HepG2 (cell line): ENCODE results near the gene UBE3D. TPM values are rescaled to one million over a fixed set of nuclear protein-coding genes. Genes with fewer than 3 reads are reported as not detected.

ENCODE experiments used
- ATAC-seq: fragments of 200-7000 bp; cut with Tn5 transposase; 3 replicates; pipeline ENCODE4 v1.9.1; 2020; ENCODE audit warnings: mild to moderate bottlenecking, moderate library complexity
- BruUV-seq: library from RNA; stranded (reverse); fragments of 400-500 nt; replicated peaks from 2 replicates; lab custom pipeline; 2021; lab: Mats Ljungman, UMichigan
- CTCF ChIA-PET: fragments of 300-600 bp; formaldehyde crosslinking; extraction: SDS; loops from one replicate; lab custom pipeline; 2021; ENCODE audit warnings: low total read pairs, inconsistent platforms, low intra/inter-chr PET ratio; lab: Yijun Ruan, JAX
- POLR2A ChIA-PET: fragments of 350-600 bp; sonication (Branson Sonifier 250); formaldehyde crosslinking; loops from one replicate; lab custom pipeline; 2020; ENCODE audit warnings: antibody characterized with exemption, inconsistent platforms; lab: Yijun Ruan, JAX
- DNase-seq: peaks from one replicate; pipeline ENCODE4 v3.0.0-alpha.2; 2015; ENCODE audit warnings: low spot score
- FAIRE-seq: peaks from 3 replicates; lab custom pipeline; 2011; peaks lifted over from hg19 to GRCh38; lab: Jason Lieb, UNC
- H2AFZ ChIP-seq: one replicate; pipeline ENCODE4 v1.6.1; 2011; ENCODE audit warnings: low read length, inconsistent platforms
- H3K27ac ChIP-seq: fragments of 300-600 bp; 3 replicates; pipeline ENCODE4 v1.8.0; 2011; ENCODE audit warnings: mixed run types, mild to moderate bottlenecking, mixed read lengths, low read length, inconsistent platforms; ENCODE audit not compliant: insufficient read depth; ENCODE audit errors: extremely low read length
- H3K27me3 ChIP-seq, 2 experiments: fragments of 200-600 bp in 1 of 2; 2 replicates in 1 of 2; 3 replicates in 1 of 2; pipeline versions ENCODE4 v1.6.0 to v1.8.0; 2011; ENCODE audit warnings: low read length in 2 of 2, mild to moderate bottlenecking in 2 of 2, moderate library complexity in 2 of 2, inconsistent platforms in 1 of 2; ENCODE audit not compliant: insufficient read depth in 2 of 2, control insufficient read depth in 1 of 2
- H3K36me3 ChIP-seq, 2 experiments: fragments of 200-600 bp in 1 of 2; replicated peaks in 1 of 2; 2 replicates in 1 of 2; 3 replicates in 1 of 2; pipeline versions ENCODE4 v1.5.1 to v1.8.0; 2011; ENCODE audit warnings: low read length in 2 of 2, inconsistent platforms in 1 of 2; ENCODE audit not compliant: insufficient read depth in 2 of 2, control insufficient read depth in 1 of 2
- H3K4me1 ChIP-seq: 2 replicates; pipeline ENCODE4 v1.5.1; 2012; ENCODE audit warnings: low read length, inconsistent platforms; ENCODE audit not compliant: insufficient read depth
- H3K4me2 ChIP-seq: 2 replicates; pipeline ENCODE4 v1.6.0; 2011; ENCODE audit warnings: low read depth, low read length, inconsistent platforms
- H3K4me3 ChIP-seq, 3 experiments: fragments of 200-600 bp in 1 of 3; sonication (generic), shearing (Covaris generic) in 1 of 3; replicated peaks in 1 of 3; 2 replicates each; pipeline ENCODE4 v1.5.1; 2011 to 2016; ENCODE audit warnings: low read length in 3 of 3, inconsistent platforms in 2 of 3, low read depth in 2 of 3, mild to moderate bottlenecking in 2 of 3, control low read depth in 1 of 3, mixed read lengths in 1 of 3; ENCODE audit not compliant: insufficient read depth in 1 of 3
- H3K79me2 ChIP-seq: one replicate; pipeline ENCODE4 v1.6.1; 2011; ENCODE audit warnings: low read length, inconsistent platforms; ENCODE audit not compliant: insufficient read depth
- H3K9ac ChIP-seq: 2 replicates; pipeline ENCODE4 v1.6.0; 2011; ENCODE audit warnings: mild to moderate bottlenecking, low read depth, low read length, inconsistent platforms; ENCODE audit not compliant: insufficient read depth
- H3K9me3 ChIP-seq: 2 replicates; pipeline ENCODE4 v1.5.1; 2012; ENCODE audit warnings: mild to moderate bottlenecking, low read length
- H4K20me1 ChIP-seq: 2 replicates; pipeline ENCODE4 v1.6.0; 2011; ENCODE audit warnings: inconsistent platforms, mild to moderate bottlenecking, low read length, moderate library complexity; ENCODE audit not compliant: insufficient read depth
- DMAP1 ChIP-seq: IDR thresholded peaks from 2 replicates; pipeline ENCODE4 v1.6.1; 2016
- GFI1 ChIP-seq: sonication (generic); formaldehyde crosslinking; IDR thresholded peaks from 2 replicates; pipeline ENCODE4 v1.5.0; 2020; ENCODE audit warnings: missing genetic modification reagents, mild to moderate bottlenecking, borderline replicate concordance
- KLF6 ChIP-seq: IDR thresholded peaks from 2 replicates; pipeline ENCODE4 v1.8.0; 2016; ENCODE audit warnings: missing biosample characterization, missing genetic modification reagents
- LCORL ChIP-seq, 2 experiments: fragments of 450-650 bp in 1 of 2; sonication (generic) in 1 of 2; formaldehyde crosslinking in 1 of 2; IDR thresholded peaks; 2 replicates each; pipeline versions ENCODE4 v1.5.0 to v1.6.1; 2017 to 2020; ENCODE audit warnings: antibody characterized with exemption in 1 of 2, missing genetic modification reagents in 1 of 2
- MAFF ChIP-seq: IDR thresholded peaks from 2 replicates; pipeline ENCODE4 v1.6.1; 2011; ENCODE audit warnings: low read depth, low read length, improper control_type of control experiment
- MAFK ChIP-seq, 2 experiments: IDR thresholded peaks in 1 of 2; conservative IDR thresholded peaks in 1 of 2; 2 replicates each; pipeline ENCODE4 v1.6.1; 2011; ENCODE audit warnings: improper control_type of control experiment in 2 of 2, low read length in 2 of 2
- MBD4 ChIP-seq: IDR thresholded peaks from 2 replicates; pipeline ENCODE4 v1.6.1; 2012; ENCODE audit warnings: low read length, inconsistent platforms, borderline replicate concordance
- TGIF2 ChIP-seq: IDR thresholded peaks from 2 replicates; pipeline ENCODE4 v1.6.1; 2016; ENCODE audit warnings: control low read depth, missing compliant biosample characterization
- ZFP36 ChIP-seq: fragments of 150-350 bp; IDR thresholded peaks from 2 replicates; pipeline ENCODE4 v1.6.1; 2018; ENCODE audit warnings: borderline replicate concordance, low read length, low read depth; ENCODE audit not compliant: partially characterized antibody
- ZNF264 ChIP-seq: sonication (generic); formaldehyde crosslinking; IDR thresholded peaks from 2 replicates; pipeline ENCODE4 v1.4.0; 2020; ENCODE audit warnings: missing genetic modification reagents
- ZNF503 ChIP-seq: sonication (generic); formaldehyde crosslinking; IDR thresholded peaks from 2 replicates; pipeline ENCODE4 v1.4.0; 2020; ENCODE audit warnings: missing genetic modification reagents
- ZSCAN5A ChIP-seq: sonication (generic); formaldehyde crosslinking; IDR thresholded peaks from 2 replicates; pipeline ENCODE4 v1.8.0; 2022; ENCODE audit warnings: mild to moderate bottlenecking, missing genetic modification reagents, borderline replicate concordance
- WGBS: methylation state at CpG from one replicate; pipeline ENCODE4 v1.1.6; 2017; ENCODE audit warnings: low lambda C conversion rate; 5-methylcytosine and 5-hydroxymethylcytosine counted together
- in situ Hi-C: cut with HindIII; loops from 2 replicates; pipeline ENCODE4 v1.10.0; 2017; ENCODE audit warnings: low pct_unique_long_range_greater_than_20kb; ENCODE audit not compliant: extremely low pct_ligation_motif_present
- intact Hi-C: fragments of 100-400 bp; cut with micrococcal nuclease; formaldehyde crosslinking; loops from one replicate; pipeline ENCODE4 v1.10.0; 2022; ENCODE audit not compliant: unreplicated experiment
- polyA plus RNA-seq, 8 experiments: library from polyadenylated mRNA; depleted of rRNA in 3 of 8; stranded (reverse) in 7 of 8; unstranded in 1 of 8; fragments of >200 nt; fragmentation: Illumina TruSeq in 4 of 8; extraction: Trizol in 4 of 8; gene quantifications; 2 replicates each; pipeline versions ENCODE4 v1.2.1 to v1.2.3, GENCODE V29; 2011 to 2016; ENCODE audit warnings: low read depth in 4 of 8, missing spikeins in 1 of 8, mixed read lengths in 1 of 8; ENCODE audit not compliant: insufficient read depth in 1 of 8
- total RNA-seq, 5 experiments: library from RNA; depleted of rRNA; stranded (reverse); fragments of >200 nt; fragmentation: Illumina TruSeq; extraction: Trizol; gene quantifications; 2 replicates each; pipeline ENCODE4 v1.2.3, GENCODE V29; 2016; ENCODE audit warnings: low read depth in 1 of 5

UBE3D gene
- total and polyA plus RNA-seq, 2 of the 13 experiments (the other 11 are each of a cell fraction or from before 2014, with no cell fraction given) = 5.1 to 11.4 TPM

GRCh38 chr6:82875573-82876185 is 190.0 kb downstream of the UBE3D start:
- in situ Hi-C loops (no loop called here), intact Hi-C loops (loop anchor here (5.0 kb wide), 1 partner anchor 628 kb away; the partner anchor contains the start of gene IBTK)
- H3K79me2 ChIP-seq = no peaks in the 10 kb centered on the region
- DNase-seq = no peak
- H3K27ac ChIP-seq = no peak overlapping the region
- H4K20me1 ChIP-seq = no peaks in the 10 kb centered on the region
- H3K9ac ChIP-seq = no peak overlapping the region
- H3K4me3 ChIP-seq = no peak overlapping the region
- peak; percentile 19; the same call in 2 of the 3 replicates for ATAC-seq
- FAIRE-seq = no peak
- no TSS peak for BruUV-seq
- no peaks in the 10 kb centered on the region for H3K36me3 ChIP-seq
- no peak overlapping the region for H2AFZ ChIP-seq
- POLR2A ChIA-PET = no interaction called here
- 13% methylated on average over 3 of the region's 4 CpGs for WGBS
- TF ChIP-seq ZFP36 = no peak
- peak; percentile 61; the same call in 1 of the 2 replicates for TF ChIP-seq MAFF
- no peak for TF ChIP-seq ZSCAN5A (CRISPR knock-in tag)
- TF ChIP-seq ZNF503 = no peak
- no peak for TF ChIP-seq LCORL (IDR thresholded peaks at IDR 0.05)
- no peak for TF ChIP-seq LCORL (CRISPR knock-in tag; IDR thresholded peaks at IDR 0.05)
- TF ChIP-seq TGIF2 (CRISPR knock-in tag) = no peak
- no peak for TF ChIP-seq MBD4
- TF ChIP-seq ZNF264 = no peak
- TF ChIP-seq GFI1 = no peak
- TF ChIP-seq KLF6 (CRISPR knock-in tag) = no peak
- no peak for TF ChIP-seq DMAP1
- peak; percentile 67 to 80 for TF ChIP-seq MAFK (conservative IDR thresholded peaks at IDR 0.05 in 1 of 2, IDR thresholded peaks at IDR 0.05 in 1 of 2; ENCODE audit: low read length in 2 of 2)
- CTCF ChIA-PET = no interaction called here
- peaks cover 23% of the 10 kb centered on the region for H3K4me1 ChIP-seq
- no peaks in the 10 kb centered on the region for H3K9me3 ChIP-seq
- no peaks in the 10 kb centered on the region; a peak in 1 of 5 replicates for H3K27me3 ChIP-seq
- no peak overlapping the region for H3K4me2 ChIP-seq
